Vagina (tissue), 2 donors: ENCODE data around the gene PTPRN2. TPM values are rescaled to one million over a fixed set of nuclear protein-coding genes. Genes with fewer than 3 reads are reported as not detected.

Experiments used
- DNase-seq, 2 donors: peaks; one replicate each; pipeline ENCODE4 v3.0.0-alpha.2; 2017; ENCODE audit errors: extremely low spot score in 2 of 2
- H3K27ac ChIP-seq: fragments of 200-600 bp; sonication (generic); one replicate; pipeline ENCODE4 v1.5.1; 2019
- H3K27me3 ChIP-seq: fragments of 200-600 bp; sonication (generic); one replicate; pipeline ENCODE4 v1.5.1; 2019
- H3K36me3 ChIP-seq, 2 donors: fragments of 200-600 bp; sonication (generic); one replicate each; pipeline ENCODE4 v1.5.1; 2017 to 2019
- H3K4me1 ChIP-seq: fragments of 200-600 bp; sonication (generic); one replicate; pipeline ENCODE4 v1.5.1; 2019
- H3K4me3 ChIP-seq, 2 donors: fragments of 200-600 bp; sonication (generic); 1 replicate in 1 of 2; 2 replicates in 1 of 2; pipeline ENCODE4 v1.5.1; 2016 to 2019
- H3K9me3 ChIP-seq: fragments of 200-600 bp; sonication (generic); one replicate; pipeline ENCODE4 v1.5.1; 2019
- POLR2A ChIP-seq, 2 donors: fragments of 450-650 bp; IDR thresholded peaks; one replicate each; pipeline ENCODE4 v1.6.1; 2017; ENCODE audit warnings: antibody characterized with exemption in 2 of 2, mild to moderate bottlenecking in 2 of 2, moderate library complexity in 2 of 2
- POLR2AphosphoS5 ChIP-seq, 2 donors: sonication (generic); formaldehyde crosslinking; IDR thresholded peaks; one replicate each; pipeline ENCODE4 v1.9.0; 2017; ENCODE audit warnings: antibody characterized with exemption in 2 of 2, mild to moderate bottlenecking in 2 of 2, low read depth in 1 of 2; ENCODE audit not compliant: insufficient read depth in 1 of 2
- intact Hi-C: fragments of 100-400 bp; cut with DNase I; formaldehyde crosslinking; loops from one replicate; pipeline ENCODE4 v1.15.1; 2023
- total RNA-seq: library from RNA; depleted of rRNA; stranded (reverse); fragments of >200 nt; gene quantifications from one replicate; pipeline ENCODE4 v1.2.3, GENCODE V29; 2016
- TF ChIP-seq, protein P1 (sequence below), 3 experiments: fragments of 450-650 bp in 2 of 3; fragments of 200-600 bp in 1 of 3; sonication (generic) in 1 of 3; IDR thresholded peaks; one replicate each; pipeline ENCODE4 v1.5.1; 2017 to 2019; ENCODE audit warnings: antibody characterized with exemption in 3 of 3, mild to moderate bottlenecking in 2 of 3, moderate library complexity in 2 of 3

PTPRN2 gene
- total RNA-seq, 1 donor from 2014 or later = 7.4 TPM

DNA sequence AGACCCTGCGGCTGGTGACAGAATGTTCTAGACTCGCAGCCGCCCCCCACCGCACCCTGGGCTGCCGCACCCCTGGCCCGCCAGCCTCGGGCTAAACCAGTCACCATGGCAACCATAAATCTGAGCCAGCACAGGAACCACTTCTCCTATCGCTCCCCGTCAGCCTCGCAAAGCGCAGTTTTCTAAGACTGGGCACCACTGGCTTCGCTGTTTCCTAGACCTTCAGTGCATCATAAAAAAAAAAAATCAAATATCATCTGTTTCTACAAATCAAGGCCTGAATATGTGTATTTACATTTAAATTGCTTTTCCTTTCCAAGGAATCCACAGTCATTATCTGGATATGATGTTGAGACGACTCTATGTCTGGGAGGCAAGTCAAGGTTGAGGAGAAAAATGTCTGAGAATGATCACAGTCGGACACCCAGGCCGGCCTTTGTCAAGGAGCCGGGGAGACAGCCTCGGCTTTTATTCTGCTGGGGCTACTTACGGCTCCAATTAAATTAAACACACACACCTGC is 99.9 kb downstream of the PTPRN2 start:
- Histone ChIP-seq H3K27me3 (no peaks in the 10 kb centered on the region), H3K9me3 (no peaks in the 10 kb centered on the region), H3K36me3 (no peaks in the 10 kb centered on the region), H3K4me3 (no peak overlapping the region), H3K4me1 (no peaks in the 10 kb centered on the region), H3K27ac (no peak overlapping the region)
- DNase-seq = no peak
- intact Hi-C loops = no loop called here
- no peak for TF ChIP-seq POLR2A (IDR thresholded peaks at IDR 0.05)
- TF ChIP-seq POLR2AphosphoS5 (IDR thresholded peaks at IDR 0.05; ENCODE audit: insufficient read depth in 1 of 2, low read depth in 1 of 2) = no peak
- TF ChIP-seq, protein P1, sequence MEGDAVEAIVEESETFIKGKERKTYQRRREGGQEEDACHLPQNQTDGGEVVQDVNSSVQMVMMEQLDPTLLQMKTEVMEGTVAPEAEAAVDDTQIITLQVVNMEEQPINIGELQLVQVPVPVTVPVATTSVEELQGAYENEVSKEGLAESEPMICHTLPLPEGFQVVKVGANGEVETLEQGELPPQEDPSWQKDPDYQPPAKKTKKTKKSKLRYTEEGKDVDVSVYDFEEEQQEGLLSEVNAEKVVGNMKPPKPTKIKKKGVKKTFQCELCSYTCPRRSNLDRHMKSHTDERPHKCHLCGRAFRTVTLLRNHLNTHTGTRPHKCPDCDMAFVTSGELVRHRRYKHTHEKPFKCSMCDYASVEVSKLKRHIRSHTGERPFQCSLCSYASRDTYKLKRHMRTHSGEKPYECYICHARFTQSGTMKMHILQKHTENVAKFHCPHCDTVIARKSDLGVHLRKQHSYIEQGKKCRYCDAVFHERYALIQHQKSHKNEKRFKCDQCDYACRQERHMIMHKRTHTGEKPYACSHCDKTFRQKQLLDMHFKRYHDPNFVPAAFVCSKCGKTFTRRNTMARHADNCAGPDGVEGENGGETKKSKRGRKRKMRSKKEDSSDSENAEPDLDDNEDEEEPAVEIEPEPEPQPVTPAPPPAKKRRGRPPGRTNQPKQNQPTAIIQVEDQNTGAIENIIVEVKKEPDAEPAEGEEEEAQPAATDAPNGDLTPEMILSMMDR (IDR thresholded peaks at IDR 0.05) = no peak

DNA sequence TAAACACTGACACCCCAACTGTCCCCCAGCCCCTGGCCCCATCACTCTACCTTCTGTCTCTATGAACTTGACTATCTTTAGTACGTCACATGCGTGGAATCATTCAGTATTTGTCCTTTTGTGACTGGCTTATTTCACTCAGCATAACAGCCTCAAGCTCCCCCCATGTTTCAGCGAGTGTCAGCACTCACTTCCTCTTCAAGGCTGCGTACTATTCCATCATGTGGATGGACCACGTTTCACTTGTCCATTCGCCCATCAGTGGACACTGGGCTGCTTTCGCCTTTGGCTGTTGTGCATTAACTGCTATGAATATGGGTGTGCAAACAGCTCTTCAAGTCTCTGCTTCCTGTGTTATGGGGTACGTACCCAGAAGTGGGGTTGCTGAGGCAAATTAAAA is 100.7 kb downstream of the PTPRN2 start:
- Histone ChIP-seq H3K36me3 (no peaks in the 10 kb centered on the region), H3K27me3 (no peaks in the 10 kb centered on the region), H3K27ac (no peak overlapping the region), H3K9me3 (no peaks in the 10 kb centered on the region), H3K4me1 (no peaks in the 10 kb centered on the region), H3K4me3 (no peak overlapping the region)
- intact Hi-C loops = no loop called here
- DNase-seq = no peak
- no peak for TF ChIP-seq POLR2A (IDR thresholded peaks at IDR 0.05)
- TF ChIP-seq, protein P1 (IDR thresholded peaks at IDR 0.05) = no peak
- TF ChIP-seq POLR2AphosphoS5 (IDR thresholded peaks at IDR 0.05; ENCODE audit: insufficient read depth in 1 of 2, low read depth in 1 of 2) = no peak

DNA sequence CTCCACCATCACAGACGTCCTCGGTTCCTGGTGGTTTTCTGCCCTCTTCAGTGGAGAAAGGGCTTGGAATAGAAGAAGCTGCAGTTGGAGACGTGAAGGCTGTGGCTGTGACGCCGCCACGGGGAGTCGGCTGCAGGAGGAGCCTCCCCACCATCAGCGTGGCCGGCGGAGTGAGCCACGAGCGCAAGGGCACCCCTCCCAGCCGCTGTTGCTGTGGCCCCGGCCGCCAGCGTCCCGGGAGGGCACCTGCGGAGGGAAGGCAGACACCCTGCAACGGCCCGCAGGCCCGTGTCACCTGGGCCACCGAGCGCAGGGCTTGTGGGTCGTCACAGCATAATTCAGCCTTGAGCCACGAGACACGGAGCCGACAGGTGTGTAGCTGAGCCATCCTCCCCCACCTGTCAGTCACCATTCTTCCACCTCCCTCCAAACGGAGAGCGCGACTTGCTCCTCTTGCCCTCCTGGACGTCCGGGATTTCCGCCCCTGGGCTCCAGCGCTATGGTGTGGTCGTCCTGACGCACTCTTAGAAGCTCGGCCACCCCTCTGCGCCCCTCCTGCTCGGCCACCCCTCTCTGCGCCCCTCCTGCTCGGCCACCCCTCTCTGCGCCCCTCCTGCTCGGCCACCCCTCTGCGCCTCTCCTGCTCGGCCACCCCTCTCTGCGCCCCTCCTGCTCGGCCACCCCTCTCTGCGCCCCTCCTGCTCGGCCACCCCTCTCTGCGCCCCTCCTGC is 102.7 kb downstream of the PTPRN2 start:
- no peaks in the 10 kb centered on the region for H3K9me3 ChIP-seq
- no peaks in the 10 kb centered on the region for H3K36me3 ChIP-seq
- H3K27me3 ChIP-seq = no peaks in the 10 kb centered on the region
- no peak overlapping the region for H3K27ac ChIP-seq
- intact Hi-C loops = no loop called here
- H3K4me1 ChIP-seq = no peaks in the 10 kb centered on the region
- DNase-seq = no peak
- TF ChIP-seq, protein P1 (IDR thresholded peaks at IDR 0.05) = no peak
- TF ChIP-seq POLR2A (IDR thresholded peaks at IDR 0.05) = no peak
- TF ChIP-seq POLR2AphosphoS5 (IDR thresholded peaks at IDR 0.05; ENCODE audit: insufficient read depth in 1 of 2, low read depth in 1 of 2) = no peak
- no peak overlapping the region for H3K4me3 ChIP-seq

DNA sequence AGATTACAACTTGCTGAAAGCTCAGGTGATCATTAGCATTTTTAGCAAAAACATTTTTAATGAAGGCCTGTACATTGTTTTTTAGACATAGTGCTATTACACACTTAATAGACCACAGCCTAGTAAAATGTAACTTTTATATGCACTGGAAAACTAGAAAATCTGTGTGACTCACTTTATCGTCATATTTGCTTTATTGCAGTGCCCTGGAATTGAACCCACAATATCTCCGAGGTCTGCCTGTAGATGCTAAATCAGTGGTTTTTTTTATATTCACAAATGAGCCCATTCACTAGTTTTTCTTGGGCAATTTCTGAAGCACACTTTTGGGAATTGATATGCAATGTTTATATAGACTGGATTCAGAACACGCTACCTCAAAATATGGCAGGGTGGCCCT is 105.1 kb downstream of the PTPRN2 start:
- Histone ChIP-seq H3K4me1 (no peaks in the 10 kb centered on the region), H3K27me3 (no peaks in the 10 kb centered on the region), H3K27ac (no peak overlapping the region), H3K36me3 (no peaks in the 10 kb centered on the region), H3K9me3 (no peaks in the 10 kb centered on the region), H3K4me3 (no peak overlapping the region)
- no peak for DNase-seq
- intact Hi-C loops = no loop called here
- TF ChIP-seq POLR2A (IDR thresholded peaks at IDR 0.05) = no peak
- no peak for TF ChIP-seq POLR2AphosphoS5 (IDR thresholded peaks at IDR 0.05; ENCODE audit: insufficient read depth in 1 of 2, low read depth in 1 of 2)
- TF ChIP-seq, protein P1 (IDR thresholded peaks at IDR 0.05) = no peak

DNA sequence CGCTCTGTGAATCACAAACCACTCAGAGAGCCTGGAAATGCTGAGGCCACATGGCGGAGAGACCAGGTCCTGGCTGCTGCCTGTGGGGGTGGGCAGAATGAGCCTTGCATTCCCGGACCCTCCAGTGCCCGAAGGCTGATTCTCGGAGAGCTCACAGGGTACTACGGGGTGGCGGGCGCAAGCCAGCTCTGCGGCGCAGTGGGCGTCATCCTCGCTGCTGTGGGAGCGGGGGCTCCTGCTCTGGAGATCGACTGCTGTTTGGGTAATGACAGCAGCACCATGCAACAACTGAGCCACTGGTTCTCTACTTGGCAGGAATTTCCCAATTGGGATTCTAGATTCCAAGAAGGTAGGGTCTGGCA is 108.0 kb downstream of the PTPRN2 start:
- Histone ChIP-seq H3K27me3 (no peaks in the 10 kb centered on the region), H3K9me3 (no peaks in the 10 kb centered on the region), H3K4me3 (no peak overlapping the region), H3K36me3 (no peaks in the 10 kb centered on the region), H3K27ac (no peak overlapping the region), H3K4me1 (no peaks in the 10 kb centered on the region)
- DNase-seq = no peak
- no peak for TF ChIP-seq POLR2A (IDR thresholded peaks at IDR 0.05)
- TF ChIP-seq, protein P1 (IDR thresholded peaks at IDR 0.05) = no peak
- TF ChIP-seq POLR2AphosphoS5 (IDR thresholded peaks at IDR 0.05; ENCODE audit: insufficient read depth in 1 of 2, low read depth in 1 of 2) = no peak
- intact Hi-C loops = no loop called here
